HUES6 (cell line): ENCODE data around the gene ARAP3.
A peak's percentile ranks its signal among the peaks of the same experiment; 100 is the strongest.
"Not testable (repeated sequence)": the region's sequence is repeated elsewhere in the genome, so short reads cannot be mapped to it uniquely, and the experiment has no call there.

Experiments used
- H3K27ac ChIP-seq: 2 replicates; pipeline ENCODE4 v1.7.0; 2013; ENCODE audit warnings: low read depth, mild to moderate bottlenecking, low read length, inconsistent platforms
- H3K27me3 ChIP-seq: 2 replicates; pipeline ENCODE4 v1.6.1; 2013; ENCODE audit warnings: low read length; ENCODE audit not compliant: control insufficient read depth, insufficient read depth
- H3K36me3 ChIP-seq: 2 replicates; pipeline ENCODE4 v1.6.1; 2013; ENCODE audit warnings: low read length; ENCODE audit not compliant: control insufficient read depth, insufficient read depth
- H3K4me1 ChIP-seq: 2 replicates; pipeline ENCODE4 v1.6.1; 2013; ENCODE audit warnings: low read length; ENCODE audit not compliant: control insufficient read depth, insufficient read depth
- H3K4me3 ChIP-seq: 2 replicates; pipeline ENCODE4 v1.5.1; 2013; ENCODE audit warnings: low read depth, low read length
- H3K9ac ChIP-seq: one replicate; pipeline ENCODE4 v1.6.1; 2013; ENCODE audit warnings: mild to moderate bottlenecking, low read length
- H3K9me3 ChIP-seq: 2 replicates; pipeline ENCODE4 v1.6.1; 2013; ENCODE audit warnings: low read depth, low read length; ENCODE audit not compliant: control insufficient read depth, insufficient read depth

ARAP3 gene

GRCh38 chr5:141681695-141682641 lies at the start of gene ARAP3:
ARAP3 (minus strand) TSS chr5:141682230; CDS start chr5:141680486, 1,744 bp downstream.
- Histone ChIP-seq H3K27ac (peak within 1 kb of the TSS; percentile 79; the same call in 1 of the 2 replicates), H3K4me3 (peak within 1 kb of the TSS; percentile 69), H3K27me3 (no peaks in the 10 kb centered on the region), H3K4me1 (peaks cover 34% of the 10 kb centered on the region), H3K9ac (peak within 1 kb of the TSS; percentile 93), H3K36me3 (peaks cover 16% of the 10 kb centered on the region), H3K9me3 (no peaks in the 10 kb centered on the region)

GRCh38 chr5:141729387-141730006 lies 47.5 kb upstream of the ARAP3 start:
- Histone ChIP-seq H3K9ac (no peak overlapping the region), H3K27me3 (no peaks in the 10 kb centered on the region), H3K9me3 (0 out of 2 replicates have a peak, but pooled peaks cover 2% of the 10 kb centered on the region), H3K36me3 (no peaks in the 10 kb centered on the region), H3K27ac (no peak overlapping the region), H3K4me3 (no peak overlapping the region), H3K4me1 (peaks cover 20% of the 10 kb centered on the region)

GRCh38 chr5:141725891-141726290 lies 43.9 kb upstream of the ARAP3 start:
- H3K4me1 ChIP-seq, result peaks cover 20% of the 10 kb centered on the region
- H3K9me3 ChIP-seq, result 0 out of 2 replicates have a peak, but pooled peaks cover 3% of the 10 kb centered on the region
- no peak overlapping the region for H3K4me3 ChIP-seq
- no peak overlapping the region for H3K27ac ChIP-seq
- no peak overlapping the region for H3K9ac ChIP-seq
- no peaks in the 10 kb centered on the region for H3K27me3 ChIP-seq
- no peaks in the 10 kb centered on the region for H3K36me3 ChIP-seq

- H3K9ac ChIP-seq, H3K9me3 ChIP-seq, H3K27ac ChIP-seq, H3K4me3 ChIP-seq, H3K27me3 ChIP-seq, H3K36me3 ChIP-seq: not testable (repeated sequence)
- H3K4me1 ChIP-seq, result peaks cover 20% of the 10 kb centered on the region
These were observed 43.1 kb upstream of the ARAP3 start for GRCh38 chr5:141725174-141725573.

GRCh38 chr5:141722266-141722665 lies 40.2 kb upstream of the ARAP3 start:
- no peaks in the 10 kb centered on the region for H3K36me3 ChIP-seq

GRCh38 chr5:141717043-141717442 lies 35.0 kb upstream of the ARAP3 start:
- peaks cover 41% of the 10 kb centered on the region for H3K4me1 ChIP-seq
- H3K27ac ChIP-seq, result no peak overlapping the region
- no peak overlapping the region for H3K4me3 ChIP-seq
- no peaks in the 10 kb centered on the region for H3K36me3 ChIP-seq
- H3K9me3 ChIP-seq, result no peaks in the 10 kb centered on the region
- H3K27me3 ChIP-seq, result no peaks in the 10 kb centered on the region
- no peak overlapping the region for H3K9ac ChIP-seq

More at GRCh38 chr5:141722266-141722665, 40.2 kb upstream of the ARAP3 start:
- Histone ChIP-seq H3K9ac (no peak overlapping the region), H3K4me3 (no peak overlapping the region), H3K27me3 (no peaks in the 10 kb centered on the region), H3K9me3 (0 out of 2 replicates have a peak, but pooled peaks cover 3% of the 10 kb centered on the region), H3K27ac (no peak overlapping the region), H3K4me1 (peaks cover 10% of the 10 kb centered on the region)

- no peaks in the 10 kb centered on the region for H3K36me3 ChIP-seq
- peaks cover 41% of the 10 kb centered on the region for H3K4me1 ChIP-seq
- no peak overlapping the region for H3K27ac ChIP-seq
- no peak overlapping the region for H3K4me3 ChIP-seq
- H3K9me3 ChIP-seq, result no peaks in the 10 kb centered on the region
- H3K9ac ChIP-seq, result no peak overlapping the region
- H3K27me3 ChIP-seq, result no peaks in the 10 kb centered on the region
These were observed 34.4 kb upstream of the ARAP3 start for GRCh38 chr5:141716468-141716867.

- Histone ChIP-seq H3K9me3 (no peaks in the 10 kb centered on the region), H3K27ac (no peak overlapping the region), H3K9ac (no peak overlapping the region), H3K27me3 (no peaks in the 10 kb centered on the region), H3K4me3 (no peak overlapping the region), H3K4me1 (peaks cover 41% of the 10 kb centered on the region), H3K36me3 (no peaks in the 10 kb centered on the region)
These were observed 34.0 kb upstream of the ARAP3 start for GRCh38 chr5:141716009-141716408.

GRCh38 chr5:141715346-141715905 lies 33.4 kb upstream of the ARAP3 start:
- H3K27ac ChIP-seq, result no peak overlapping the region
- no peak overlapping the region for H3K9ac ChIP-seq
- H3K9me3 ChIP-seq, result no peaks in the 10 kb centered on the region
- H3K4me1 ChIP-seq, result peaks cover 41% of the 10 kb centered on the region
- no peak overlapping the region for H3K4me3 ChIP-seq
- H3K27me3 ChIP-seq, result no peaks in the 10 kb centered on the region
- H3K36me3 ChIP-seq, result no peaks in the 10 kb centered on the region

GRCh38 chr5:141714542-141715310 lies 32.7 kb upstream of the ARAP3 start:
- no peak overlapping the region for H3K4me3 ChIP-seq
- no peaks in the 10 kb centered on the region for H3K36me3 ChIP-seq
- H3K27me3 ChIP-seq, result no peaks in the 10 kb centered on the region
- H3K9ac ChIP-seq, result no peak overlapping the region
- H3K9me3 ChIP-seq, result no peaks in the 10 kb centered on the region
- H3K4me1 ChIP-seq, result peaks cover 41% of the 10 kb centered on the region
- H3K27ac ChIP-seq, result no peak overlapping the region
